ENCODE data around the gene SYTL5.

GRCh38 chrX:38080808-38081207 is 74.5 kb downstream of the SYTL5 start:
- TF ChIP-seq POLR2A (IDR thresholded peaks at IDR 0.05) = no peak
- no peak for TF ChIP-seq CTCF (IDR thresholded peaks at IDR 0.05)
